ENCODE results near the gene EDN1. TPM values are rescaled to one million over a fixed set of nuclear protein-coding genes. Genes with fewer than 3 reads are reported as not detected.

Gene EDN1
- total and polyA plus RNA-seq, 9 donors = 2.1 to 4.1 (median 2.8) TPM

DNA sequence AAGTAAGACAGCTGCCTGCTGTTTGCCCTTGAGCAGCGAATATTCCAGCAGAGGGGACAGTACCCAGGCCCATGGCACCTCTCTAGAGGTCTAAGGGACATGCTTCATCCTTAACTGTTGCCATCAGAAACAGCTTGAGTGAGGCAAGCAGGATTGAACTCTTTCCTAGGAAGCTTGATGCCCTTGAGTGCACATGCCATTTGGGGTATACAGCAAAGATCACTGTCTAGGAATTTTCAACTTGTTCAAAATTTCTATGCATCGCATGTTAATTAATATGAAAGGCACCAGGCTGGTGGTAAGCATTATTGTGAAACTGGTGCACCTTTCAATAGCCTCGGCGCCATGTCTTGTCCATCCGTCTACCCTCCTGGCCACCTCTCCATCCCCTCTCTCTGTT, 54.1 kb downstream of the EDN1 start:
- 98% methylated on average over 4 of the region's 5 CpGs for WGBS (ENCODE audit: insufficient coverage)
- Histone ChIP-seq H3K4me3 (ENCODE audit: low read length) (no peak overlapping the region), H3K4me1 (ENCODE audit: control insufficient read depth, insufficient read depth, low read length) (no peaks in the 10 kb centered on the region), H3K27me3 (ENCODE audit: control insufficient read depth, insufficient read depth, low read length) (peaks cover 4% of the 10 kb centered on the region), H3K9me3 (replicated peaks; ENCODE audit: control insufficient read depth, low read depth, low read length) (no peaks in the 10 kb centered on the region), H3K36me3 (ENCODE audit: control insufficient read depth, insufficient read depth, low read length) (no peaks in the 10 kb centered on the region), H3K27ac (ENCODE audit: low read length) (no peak overlapping the region)
- no peak for DNase-seq

DNA sequence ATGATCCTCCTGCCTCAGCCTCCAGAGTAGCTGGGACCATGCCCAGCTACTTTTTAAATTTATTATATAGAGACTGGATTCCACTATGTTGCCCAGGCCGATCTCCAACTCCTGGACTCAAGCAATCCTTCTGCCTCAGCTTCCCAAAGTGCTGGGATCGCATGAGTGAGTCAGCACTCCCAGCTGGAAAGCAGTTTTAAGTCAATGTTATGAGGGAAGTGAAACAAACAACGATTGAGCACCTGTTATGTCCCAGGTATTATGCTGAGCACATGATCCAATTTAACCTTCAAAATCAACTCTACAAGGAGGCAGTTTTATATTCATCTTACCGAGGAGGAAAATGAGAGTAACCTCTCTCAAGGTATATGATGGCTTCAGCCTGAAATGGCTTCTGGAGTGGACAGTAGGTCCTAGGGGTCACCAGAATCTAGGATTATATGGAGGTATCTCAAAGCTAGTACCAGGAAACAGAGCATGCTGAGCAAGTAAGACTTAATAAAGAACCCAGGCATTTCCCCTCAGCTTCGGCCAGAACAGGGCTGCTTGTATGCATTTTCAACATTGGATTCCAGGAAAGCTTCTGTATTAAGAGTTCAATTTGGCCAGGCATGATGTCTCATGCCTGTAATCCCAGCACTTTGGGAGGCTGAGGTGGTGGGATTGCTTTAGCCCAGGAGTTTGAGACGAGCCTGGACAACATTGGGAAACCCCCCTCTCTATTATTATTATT, 55.0 kb downstream of the EDN1 start:
- Histone ChIP-seq H3K36me3 (ENCODE audit: control insufficient read depth, insufficient read depth, low read length) (no peaks in the 10 kb centered on the region), H3K4me1 (ENCODE audit: control insufficient read depth, insufficient read depth, low read length) (no peaks in the 10 kb centered on the region), H3K4me3 (ENCODE audit: low read length) (no peak overlapping the region), H3K27ac (ENCODE audit: low read length) (no peak overlapping the region), H3K9me3 (replicated peaks; ENCODE audit: control insufficient read depth, low read depth, low read length) (no peaks in the 10 kb centered on the region), H3K27me3 (ENCODE audit: control insufficient read depth, insufficient read depth, low read length) (peaks cover 3% of the 10 kb centered on the region)
- WGBS (ENCODE audit: insufficient coverage) = 33% methylated on average over 1 of the region's 6 CpGs
- peak; percentile 43 for DNase-seq

DNA sequence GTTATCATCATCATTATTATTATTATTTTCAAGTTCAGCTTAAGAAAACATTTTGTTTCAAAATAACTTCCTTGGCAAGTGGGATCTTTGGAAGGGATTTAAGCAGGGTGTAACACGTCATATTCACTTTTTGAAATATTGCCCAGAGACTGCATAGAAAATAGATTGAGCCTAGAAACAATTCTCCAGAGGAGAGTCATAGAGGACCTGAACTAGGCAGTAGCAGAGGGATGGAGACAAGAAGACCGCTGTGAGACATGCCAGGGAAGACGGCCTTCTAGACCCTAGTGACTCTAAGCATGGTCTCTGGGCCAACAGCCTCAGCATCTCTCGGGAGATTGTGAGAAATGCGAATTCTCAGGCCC, 55.5 kb downstream of the EDN1 start:
- DNase-seq = peak; percentile 47
- Histone ChIP-seq H3K9me3 (replicated peaks; ENCODE audit: control insufficient read depth, low read depth, low read length) (no peaks in the 10 kb centered on the region), H3K4me3 (ENCODE audit: low read length) (no peak overlapping the region), H3K4me1 (ENCODE audit: control insufficient read depth, insufficient read depth, low read length) (no peaks in the 10 kb centered on the region), H3K27me3 (ENCODE audit: control insufficient read depth, insufficient read depth, low read length) (peaks cover 3% of the 10 kb centered on the region), H3K36me3 (ENCODE audit: control insufficient read depth, insufficient read depth, low read length) (no peaks in the 10 kb centered on the region), H3K27ac (ENCODE audit: low read length) (no peak overlapping the region)
- WGBS (ENCODE audit: insufficient coverage) = 43% methylated on average over 4 of the region's 5 CpGs

All from muscle of leg (tissue), 11 donors.